DMS 273 treated with DMSO at 0.1 percent for 48 hours (cell line): ENCODE measurements around the gene CD6.
A peak's percentile ranks its signal among the peaks of the same experiment; 100 is the strongest.

Experiments
- DNase-seq: peaks from one replicate; lab custom pipeline; 2025; lab: John Stamatoyannopoulos, UW

CD6 gene

GRCh38 chr11:60971520-60971919, at the start of gene CD6:
TSS of gene CD6 (plus strand) at chr11:60971680. CDS start at chr11:60971866, 186 bp downstream.
- no peak for DNase-seq

GRCh38 chr11:60921777-60922335, 49.6 kb upstream of the CD6 start:
- no peak for DNase-seq

- DNase-seq, result no peak
Measured at GRCh38 chr11:60922906-60923305, 48.6 kb upstream of the CD6 start.

- no peak for DNase-seq
Measured at GRCh38 chr11:60923326-60923725, 48.2 kb upstream of the CD6 start.

- no peak for DNase-seq
Measured at GRCh38 chr11:60923800-60924109, 47.7 kb upstream of the CD6 start.

GRCh38 chr11:60924110-60924905, 47.2 kb upstream of the CD6 start, which contains the start of gene TMEM132A:
TSS of gene TMEM132A (plus strand) at chr11:60924460. CDS start at chr11:60924634, 174 bp downstream.
- peak; percentile 51 for DNase-seq

GRCh38 chr11:60924906-60925853, 46.3 kb upstream of the CD6 start:
- no peak for DNase-seq

GRCh38 chr11:60925868-60926267, 45.6 kb upstream of the CD6 start:
- DNase-seq, result no peak

- no peak for DNase-seq
Measured at GRCh38 chr11:60926500-60926899, 45.0 kb upstream of the CD6 start.

GRCh38 chr11:60927061-60927592, 44.4 kb upstream of the CD6 start:
- DNase-seq, result no peak

GRCh38 chr11:60927600-60927999, 43.9 kb upstream of the CD6 start:
- no peak for DNase-seq

- DNase-seq, result no peak
Measured at GRCh38 chr11:60928563-60929001, 42.9 kb upstream of the CD6 start.

GRCh38 chr11:60929764-60930163, 41.7 kb upstream of the CD6 start:
- DNase-seq, result no peak

GRCh38 chr11:60930394-60930793, 41.1 kb upstream of the CD6 start:
- no peak for DNase-seq

GRCh38 chr11:60931917-60932316, 39.6 kb upstream of the CD6 start:
- DNase-seq, result no peak

- DNase-seq, result no peak
Measured at GRCh38 chr11:60932605-60933356, 38.7 kb upstream of the CD6 start.

GRCh38 chr11:60933416-60934123, 37.9 kb upstream of the CD6 start:
- DNase-seq, result no peak

- no peak for DNase-seq
Measured at GRCh38 chr11:60934124-60934789, 37.2 kb upstream of the CD6 start.

- DNase-seq, result no peak
Measured at GRCh38 chr11:60934790-60935605, 36.5 kb upstream of the CD6 start.
